VCaP (cell line): Measurements from ENCODE around the gene SLC10A7.

Experiments
- H3K27ac ChIP-seq: fragments of 450-650 bp; 2 replicates; pipeline ENCODE4 v1.5.1; 2017
- TF ChIP-seq, protein P1 (sequence below): fragments of 450-650 bp; conservative IDR thresholded peaks from 2 replicates; pipeline ENCODE4 v1.5.1; 2017; ENCODE audit warnings: mild to moderate bottlenecking, moderate library complexity

The SLC10A7 gene

GRCh38 chr4:146398404-146398803 lies 123.3 kb downstream of the SLC10A7 start:
- TF ChIP-seq, protein P1, sequence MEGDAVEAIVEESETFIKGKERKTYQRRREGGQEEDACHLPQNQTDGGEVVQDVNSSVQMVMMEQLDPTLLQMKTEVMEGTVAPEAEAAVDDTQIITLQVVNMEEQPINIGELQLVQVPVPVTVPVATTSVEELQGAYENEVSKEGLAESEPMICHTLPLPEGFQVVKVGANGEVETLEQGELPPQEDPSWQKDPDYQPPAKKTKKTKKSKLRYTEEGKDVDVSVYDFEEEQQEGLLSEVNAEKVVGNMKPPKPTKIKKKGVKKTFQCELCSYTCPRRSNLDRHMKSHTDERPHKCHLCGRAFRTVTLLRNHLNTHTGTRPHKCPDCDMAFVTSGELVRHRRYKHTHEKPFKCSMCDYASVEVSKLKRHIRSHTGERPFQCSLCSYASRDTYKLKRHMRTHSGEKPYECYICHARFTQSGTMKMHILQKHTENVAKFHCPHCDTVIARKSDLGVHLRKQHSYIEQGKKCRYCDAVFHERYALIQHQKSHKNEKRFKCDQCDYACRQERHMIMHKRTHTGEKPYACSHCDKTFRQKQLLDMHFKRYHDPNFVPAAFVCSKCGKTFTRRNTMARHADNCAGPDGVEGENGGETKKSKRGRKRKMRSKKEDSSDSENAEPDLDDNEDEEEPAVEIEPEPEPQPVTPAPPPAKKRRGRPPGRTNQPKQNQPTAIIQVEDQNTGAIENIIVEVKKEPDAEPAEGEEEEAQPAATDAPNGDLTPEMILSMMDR = no peak

GRCh38 chr4:146389561-146389960 lies 132.2 kb downstream of the SLC10A7 start:
- no peak overlapping the region for H3K27ac ChIP-seq
- TF ChIP-seq, protein P1 = no peak

More at GRCh38 chr4:146398404-146398803, 123.3 kb downstream of the SLC10A7 start:
- no peak overlapping the region for H3K27ac ChIP-seq

GRCh38 chr4:146382194-146382593 lies 139.5 kb downstream of the SLC10A7 start:
- TF ChIP-seq, protein P1 = no peak

GRCh38 chr4:146381263-146381872 lies 140.4 kb downstream of the SLC10A7 start:
- TF ChIP-seq, protein P1 = no peak
- no peak overlapping the region for H3K27ac ChIP-seq

More at GRCh38 chr4:146382194-146382593, 139.5 kb downstream of the SLC10A7 start:
- H3K27ac ChIP-seq = no peak overlapping the region

DNA sequence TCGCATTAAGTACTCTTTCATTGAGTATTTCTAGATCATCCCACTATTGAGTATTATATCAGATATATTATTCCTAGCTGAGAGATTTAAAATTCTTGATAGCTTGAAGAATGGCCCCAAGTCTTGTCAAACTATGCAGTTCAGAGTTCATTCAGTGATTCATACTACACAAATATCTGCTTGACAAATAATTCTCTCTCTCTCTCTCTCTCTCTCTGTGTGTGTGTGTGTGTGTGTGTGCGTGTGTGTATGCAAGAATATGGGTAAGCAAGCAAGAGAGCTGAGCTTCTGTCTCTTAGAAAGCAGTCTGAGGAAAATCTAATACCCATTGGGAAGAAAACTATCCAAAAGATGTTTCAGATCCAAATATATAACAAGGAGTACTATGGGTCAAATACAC lies 142.0 kb downstream of the SLC10A7 start:
- TF ChIP-seq, protein P1 = no peak
- no peak overlapping the region for H3K27ac ChIP-seq

DNA sequence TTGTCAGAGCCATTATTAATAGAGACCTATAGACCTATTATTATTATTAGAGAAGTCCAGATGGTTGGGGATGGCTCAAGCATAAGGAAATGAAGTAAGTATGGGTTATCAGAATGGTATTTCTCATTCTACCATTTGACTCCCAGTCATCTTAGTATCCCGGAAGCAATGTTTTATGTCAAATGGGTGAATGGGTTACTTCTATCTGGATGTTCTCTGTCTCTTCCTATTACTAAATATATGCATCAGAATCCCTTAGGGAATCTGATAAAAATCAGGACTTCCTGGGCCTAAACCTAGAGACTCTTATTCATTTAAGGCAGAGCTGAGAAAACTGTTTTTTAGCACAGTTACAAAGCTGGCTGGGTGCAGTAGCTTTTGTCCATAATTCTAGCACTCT lies 149.9 kb downstream of the SLC10A7 start:
- TF ChIP-seq, protein P1 = no peak
- H3K27ac ChIP-seq = peak overlapping the region; percentile 72

GRCh38 chr4:146370841-146371240 lies 150.9 kb downstream of the SLC10A7 start:
- peak overlapping the region; percentile 72 for H3K27ac ChIP-seq
- TF ChIP-seq, protein P1 = no peak
